ENCODE measurements around the gene PRR15L.

DNA sequence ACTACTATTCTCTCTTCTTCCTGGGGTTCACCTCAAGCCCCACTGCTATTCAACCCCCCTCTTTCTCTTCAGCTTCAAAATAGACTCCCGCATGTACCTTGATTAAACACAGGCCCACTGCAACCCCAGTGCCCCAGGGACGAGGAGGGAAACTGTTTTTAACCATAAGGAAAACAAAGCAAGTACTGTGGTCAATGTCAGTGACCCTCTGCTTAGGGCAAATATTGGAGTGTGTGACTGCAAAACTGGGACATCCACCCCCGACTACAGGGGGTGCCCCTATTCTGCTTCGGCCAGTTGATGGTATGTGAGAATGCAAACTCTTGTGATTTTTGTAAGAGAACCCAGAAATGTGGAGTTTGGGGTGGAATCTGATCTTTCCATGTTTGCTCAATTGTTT is 25.8 kb downstream of the PRR15L start:
- TF ChIP-seq POLR2A (IDR thresholded peaks at IDR 0.05) (no peak), POLR2AphosphoS5 (IDR thresholded peaks at IDR 0.05) (no peak)
- TF ChIP-seq, protein P1, sequence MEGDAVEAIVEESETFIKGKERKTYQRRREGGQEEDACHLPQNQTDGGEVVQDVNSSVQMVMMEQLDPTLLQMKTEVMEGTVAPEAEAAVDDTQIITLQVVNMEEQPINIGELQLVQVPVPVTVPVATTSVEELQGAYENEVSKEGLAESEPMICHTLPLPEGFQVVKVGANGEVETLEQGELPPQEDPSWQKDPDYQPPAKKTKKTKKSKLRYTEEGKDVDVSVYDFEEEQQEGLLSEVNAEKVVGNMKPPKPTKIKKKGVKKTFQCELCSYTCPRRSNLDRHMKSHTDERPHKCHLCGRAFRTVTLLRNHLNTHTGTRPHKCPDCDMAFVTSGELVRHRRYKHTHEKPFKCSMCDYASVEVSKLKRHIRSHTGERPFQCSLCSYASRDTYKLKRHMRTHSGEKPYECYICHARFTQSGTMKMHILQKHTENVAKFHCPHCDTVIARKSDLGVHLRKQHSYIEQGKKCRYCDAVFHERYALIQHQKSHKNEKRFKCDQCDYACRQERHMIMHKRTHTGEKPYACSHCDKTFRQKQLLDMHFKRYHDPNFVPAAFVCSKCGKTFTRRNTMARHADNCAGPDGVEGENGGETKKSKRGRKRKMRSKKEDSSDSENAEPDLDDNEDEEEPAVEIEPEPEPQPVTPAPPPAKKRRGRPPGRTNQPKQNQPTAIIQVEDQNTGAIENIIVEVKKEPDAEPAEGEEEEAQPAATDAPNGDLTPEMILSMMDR (IDR thresholded peaks at IDR 0.05): no peak

Measured in upper lobe of left lung (tissue), 4 donors.